ENCODE measurements around the gene CHP1.
"Not testable (repeated sequence)": the region's sequence is repeated elsewhere in the genome, so short reads cannot be mapped to it uniquely, and the experiment has no call there.

CHP1 gene

GRCh38 chr15:41230650-41231421 is at the start of gene CHP1, which contains the start of gene EXD1:
Gene CHP1 (plus strand): TSS chr15:41231268. CDS start chr15:41231383, 115 bp downstream.
Gene EXD1 (minus strand): TSS chr15:41230757. CDS start chr15:41226575, 4,182 bp downstream.
- DNase-seq = peak; percentile 95

- no peak for DNase-seq
These were observed 48.8 kb upstream of the CHP1 start for GRCh38 chr15:41182266-41182665.

GRCh38 chr15:41183581-41183980 is 47.5 kb upstream of the CHP1 start:
- DNase-seq = no peak

- no peak for DNase-seq
These were observed 36.6 kb upstream of the CHP1 start for GRCh38 chr15:41194444-41194843.

- DNase-seq = no peak
These were observed 31.6 kb upstream of the CHP1 start for GRCh38 chr15:41199470-41199869.

- DNase-seq = no peak
These were observed 27.7 kb upstream of the CHP1 start for GRCh38 chr15:41203395-41203794.

GRCh38 chr15:41205315-41205714 is 25.8 kb upstream of the CHP1 start:
- no peak for DNase-seq

GRCh38 chr15:41207687-41208448 is 23.2 kb upstream of the CHP1 start:
- no peak for DNase-seq

- DNase-seq = no peak
These were observed 15.4 kb upstream of the CHP1 start for GRCh38 chr15:41215708-41216107.

- DNase-seq = no peak
These were observed 12.2 kb upstream of the CHP1 start for GRCh38 chr15:41218851-41219250.

GRCh38 chr15:41219381-41219780 is 11.7 kb upstream of the CHP1 start:
- DNase-seq = no peak

GRCh38 chr15:41230345-41230649 is 771 bp upstream of the CHP1 start:
- no peak for DNase-seq

GRCh38 chr15:41231422-41232226 is 556 bp downstream of the CHP1 start:
- no peak for DNase-seq

GRCh38 chr15:41233367-41233771 is 2.3 kb downstream of the CHP1 start:
- DNase-seq = no peak

- DNase-seq = not testable (repeated sequence)
These were observed 4.2 kb downstream of the CHP1 start for GRCh38 chr15:41235228-41235627.

- DNase-seq = no peak
These were observed 4.9 kb downstream of the CHP1 start for GRCh38 chr15:41235929-41236328.

GRCh38 chr15:41238100-41238499 is 7.0 kb downstream of the CHP1 start:
- DNase-seq = no peak

- DNase-seq = no peak
These were observed 10.3 kb downstream of the CHP1 start for GRCh38 chr15:41241221-41241964.

GRCh38 chr15:41250745-41251144 is 19.7 kb downstream of the CHP1 start:
- DNase-seq = not testable (repeated sequence)

- no peak for DNase-seq
These were observed 20.3 kb downstream of the CHP1 start for GRCh38 chr15:41251411-41251810.

- no peak for DNase-seq
These were observed 23.5 kb downstream of the CHP1 start for GRCh38 chr15:41254560-41254959.

- no peak for DNase-seq
These were observed 25.0 kb downstream of the CHP1 start for GRCh38 chr15:41256103-41256502.

GRCh38 chr15:41256577-41257038 is 25.5 kb downstream of the CHP1 start:
- no peak for DNase-seq
